Stimulated activated CD8-positive, alpha-beta memory T cell treated with anti-CD3 and anti-CD28 coated beads, Interleukin-15, amount 100 ng/mL, for 1 hour (primary cell): ENCODE data around the gene SERGEF.

ENCODE experiments used
- DNase-seq: peaks from one replicate; pipeline ENCODE4 v3.0.0-alpha.2; 2020; ENCODE audit warnings: low read depth

SERGEF gene

DNA sequence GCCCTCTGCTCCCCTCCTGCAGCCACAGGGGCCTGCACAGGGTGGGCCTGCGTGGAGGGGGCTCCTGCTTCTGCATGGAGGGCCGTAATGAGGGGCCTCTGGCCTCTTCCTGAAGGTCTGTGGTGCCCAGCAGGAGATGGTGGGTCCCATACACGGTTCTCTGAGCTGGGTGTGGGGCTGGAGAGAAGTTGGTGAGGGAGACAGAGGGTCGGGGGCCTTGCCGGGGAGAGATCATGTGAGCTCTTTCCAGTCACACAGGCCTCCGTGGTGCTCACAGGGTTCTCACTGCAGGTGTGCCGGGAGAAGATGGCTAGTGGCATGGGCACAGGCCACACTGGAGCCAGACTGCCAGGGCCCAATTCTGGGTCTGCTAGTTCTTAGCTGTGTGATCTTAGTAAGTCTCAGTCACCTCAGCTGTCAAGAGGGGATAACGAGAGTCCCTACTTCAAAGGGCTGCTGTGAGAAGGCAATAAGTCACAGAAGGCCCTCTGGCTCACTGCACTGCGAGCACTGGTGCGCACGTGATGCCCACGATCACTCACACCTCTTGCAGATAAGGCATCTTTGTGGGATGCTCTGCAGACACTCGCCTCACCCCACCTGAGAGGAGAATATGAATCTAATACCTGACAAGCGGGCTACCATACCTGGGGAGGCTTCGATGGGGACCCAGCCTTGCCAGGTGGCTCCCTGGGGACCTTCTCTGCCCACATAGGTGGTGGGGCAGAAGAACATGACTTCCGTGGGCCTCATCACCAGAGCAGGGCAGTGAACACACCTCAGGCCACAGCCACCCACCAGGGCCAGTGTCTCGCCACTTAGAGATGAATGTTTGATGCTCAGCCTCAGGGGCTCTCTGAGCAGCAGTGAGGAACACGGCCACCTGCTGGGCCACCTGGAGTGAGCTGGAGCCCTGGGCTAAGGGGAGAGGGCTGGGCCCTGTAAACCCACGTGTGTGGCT lies 263.8 kb downstream of the SERGEF start:
- no peak for DNase-seq

DNA sequence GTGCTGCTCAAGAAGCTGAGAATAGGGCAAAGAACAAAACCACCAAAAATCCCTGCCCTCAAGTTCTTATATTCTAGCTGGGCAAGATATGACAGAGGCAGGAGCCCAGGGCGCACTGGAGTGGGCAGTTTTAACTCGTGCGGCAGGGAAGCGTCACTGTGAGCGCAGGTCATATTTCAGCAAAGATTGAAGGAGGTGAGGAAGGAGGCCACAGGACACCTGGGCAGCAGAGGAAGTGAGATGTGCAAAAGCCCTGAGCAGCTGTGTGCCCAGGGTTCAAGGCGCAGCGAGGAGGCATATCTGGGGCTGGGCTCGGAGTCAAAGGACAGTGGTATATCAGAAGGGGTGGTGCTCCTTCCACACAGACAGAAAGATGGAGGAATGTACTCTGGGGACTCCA lies 264.8 kb downstream of the SERGEF start:
- DNase-seq: no peak

DNA sequence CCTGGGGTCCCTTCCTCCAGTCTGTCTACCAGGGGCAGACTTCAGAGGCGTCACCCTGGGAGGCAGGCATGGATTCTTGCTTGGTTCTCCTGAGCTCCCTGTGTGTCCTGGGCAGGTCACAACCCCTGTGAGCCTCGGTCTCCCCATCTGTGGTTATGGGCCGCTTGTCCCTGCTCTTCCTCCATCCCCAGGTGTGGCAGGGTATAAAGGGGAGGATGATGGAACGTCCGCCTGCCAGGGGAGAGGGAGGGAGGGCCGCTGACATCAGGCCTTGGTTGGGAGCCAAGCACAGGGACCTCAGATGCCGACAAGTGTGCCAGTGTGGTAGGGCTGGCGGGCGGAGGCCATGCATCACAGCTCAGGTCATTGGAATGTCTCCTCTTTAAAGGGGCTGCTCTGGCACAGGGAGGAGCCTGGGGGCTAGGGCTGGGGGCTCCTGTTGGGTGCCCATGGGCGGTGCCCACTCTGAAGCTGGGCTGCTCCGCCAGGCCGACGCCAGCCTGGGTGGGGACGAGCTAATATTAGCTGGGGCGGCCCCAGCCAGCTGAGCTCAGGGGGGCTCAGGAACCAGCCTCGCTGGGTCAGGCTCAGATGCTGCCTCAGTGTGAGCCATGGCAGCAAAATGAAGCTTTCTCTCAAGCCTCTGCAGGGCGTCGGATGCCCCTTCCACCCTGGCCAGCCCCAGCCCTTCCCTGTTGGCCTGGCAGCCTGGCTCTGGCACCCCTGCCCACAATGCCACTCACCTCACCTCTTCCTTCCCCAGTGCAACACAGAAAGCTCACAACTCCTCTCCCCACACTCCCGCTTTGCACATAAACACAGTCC lies 265.5 kb downstream of the SERGEF start:
- DNase-seq: no peak

DNA sequence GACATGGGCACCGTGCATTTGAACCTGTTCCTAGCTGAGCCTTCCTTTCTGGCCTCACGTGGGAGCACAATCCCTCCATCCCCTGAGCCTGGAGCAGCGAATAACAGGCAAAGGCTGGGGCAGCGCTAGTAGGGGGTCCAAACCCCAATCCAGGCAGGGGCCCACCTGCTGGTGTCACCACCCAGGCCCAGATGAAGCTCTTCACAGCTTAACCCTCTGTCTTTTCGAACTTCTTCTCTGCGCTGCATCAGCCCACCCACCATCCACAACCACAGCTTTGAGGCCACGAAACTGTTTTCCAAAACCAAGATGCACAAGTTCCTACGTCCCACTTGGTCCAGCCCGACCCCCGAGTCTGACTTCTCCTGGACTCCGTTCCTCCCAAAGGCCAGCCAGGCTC lies 266.8 kb downstream of the SERGEF start:
- DNase-seq: no peak

DNA sequence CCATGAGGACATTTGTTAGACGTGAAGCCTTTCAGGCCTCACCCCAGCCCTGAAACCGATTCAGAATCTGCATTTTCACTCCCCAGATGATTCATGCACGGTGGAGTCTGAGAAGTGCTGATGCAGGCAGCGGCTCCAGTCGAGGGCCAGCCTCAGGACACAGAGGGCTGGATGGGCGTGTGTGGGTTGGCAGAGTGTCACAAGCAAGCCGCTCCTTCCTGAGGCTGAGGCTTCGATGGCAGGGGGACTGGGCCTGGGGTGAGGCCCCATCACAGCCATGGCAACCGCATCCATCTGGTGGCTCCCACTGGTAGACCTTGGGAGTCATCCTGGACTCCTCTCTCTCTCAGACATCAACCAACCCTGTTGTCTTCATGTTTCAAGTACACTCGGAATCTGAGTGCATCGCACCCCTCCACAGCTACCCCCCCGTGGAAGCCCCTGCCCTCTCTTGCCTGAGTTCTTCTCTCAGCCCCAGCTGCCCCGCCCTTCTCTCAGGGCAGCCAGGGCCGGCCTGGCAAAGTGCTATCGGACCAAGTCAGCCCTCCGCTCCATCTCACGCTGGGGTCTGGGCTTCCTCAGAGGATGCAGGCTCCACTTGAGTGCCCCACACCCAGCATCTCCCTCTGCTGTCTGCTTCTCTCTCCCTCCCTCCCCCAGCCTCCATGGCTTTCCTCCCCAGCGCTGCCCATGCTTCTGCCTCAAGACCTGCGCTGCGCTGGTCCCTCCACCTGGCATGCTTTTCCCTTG lies 267.6 kb downstream of the SERGEF start:
- DNase-seq: no peak

DNA sequence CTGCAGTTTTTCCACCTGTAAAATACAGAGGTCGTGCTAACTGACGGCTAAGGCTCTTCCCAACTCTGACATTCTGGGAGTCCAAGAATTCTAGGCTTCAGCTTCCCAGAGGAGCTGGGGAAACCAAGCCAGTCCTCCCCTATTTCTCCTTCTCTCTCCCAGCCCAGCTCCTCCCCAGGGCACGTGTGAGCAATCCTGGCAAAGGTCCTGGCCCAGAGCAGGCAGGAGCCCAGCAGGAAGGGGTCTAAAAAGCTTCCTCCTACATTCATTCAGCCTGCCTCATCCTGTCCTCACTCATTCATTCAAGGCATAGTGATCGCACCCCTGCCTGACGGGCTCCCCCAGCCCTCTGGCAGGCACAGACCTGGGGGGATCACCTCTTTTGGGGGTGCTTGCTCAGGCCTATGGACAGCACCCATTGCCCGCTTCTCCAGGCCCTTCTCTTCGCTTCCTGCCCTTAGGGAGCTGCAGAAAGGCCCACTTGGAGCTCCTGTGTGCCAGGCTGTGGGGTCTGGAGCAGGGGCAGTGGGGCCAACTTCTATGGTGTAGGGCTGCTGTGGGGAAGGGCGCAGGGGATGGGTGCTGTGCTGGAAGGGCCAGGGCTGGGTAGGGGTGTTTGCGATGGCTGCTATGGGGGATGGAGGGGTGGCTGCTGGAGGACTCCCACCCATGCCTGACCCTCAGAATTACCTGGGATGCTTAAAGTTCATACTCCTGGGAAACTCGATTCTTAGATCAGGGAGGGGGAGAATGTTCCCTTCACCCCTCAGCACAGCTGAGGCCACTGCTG lies 268.5 kb downstream of the SERGEF start:
- DNase-seq: no peak

DNA sequence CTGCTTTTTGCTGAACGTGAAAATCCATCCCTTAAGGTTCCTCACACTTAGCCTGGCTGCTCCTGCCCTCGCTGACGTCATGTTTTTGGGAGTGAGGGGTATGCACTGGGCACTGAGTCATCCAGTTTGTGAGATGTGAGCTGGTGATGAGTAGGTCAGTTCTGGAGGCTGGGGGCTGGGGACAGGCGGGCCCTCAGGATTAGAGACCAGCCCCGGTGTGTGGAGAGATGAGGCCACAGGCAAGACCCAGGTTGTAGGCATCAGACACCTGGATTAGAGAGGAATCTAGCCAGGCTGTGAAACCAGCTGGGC lies 269.1 kb downstream of the SERGEF start:
- no peak for DNase-seq

DNA sequence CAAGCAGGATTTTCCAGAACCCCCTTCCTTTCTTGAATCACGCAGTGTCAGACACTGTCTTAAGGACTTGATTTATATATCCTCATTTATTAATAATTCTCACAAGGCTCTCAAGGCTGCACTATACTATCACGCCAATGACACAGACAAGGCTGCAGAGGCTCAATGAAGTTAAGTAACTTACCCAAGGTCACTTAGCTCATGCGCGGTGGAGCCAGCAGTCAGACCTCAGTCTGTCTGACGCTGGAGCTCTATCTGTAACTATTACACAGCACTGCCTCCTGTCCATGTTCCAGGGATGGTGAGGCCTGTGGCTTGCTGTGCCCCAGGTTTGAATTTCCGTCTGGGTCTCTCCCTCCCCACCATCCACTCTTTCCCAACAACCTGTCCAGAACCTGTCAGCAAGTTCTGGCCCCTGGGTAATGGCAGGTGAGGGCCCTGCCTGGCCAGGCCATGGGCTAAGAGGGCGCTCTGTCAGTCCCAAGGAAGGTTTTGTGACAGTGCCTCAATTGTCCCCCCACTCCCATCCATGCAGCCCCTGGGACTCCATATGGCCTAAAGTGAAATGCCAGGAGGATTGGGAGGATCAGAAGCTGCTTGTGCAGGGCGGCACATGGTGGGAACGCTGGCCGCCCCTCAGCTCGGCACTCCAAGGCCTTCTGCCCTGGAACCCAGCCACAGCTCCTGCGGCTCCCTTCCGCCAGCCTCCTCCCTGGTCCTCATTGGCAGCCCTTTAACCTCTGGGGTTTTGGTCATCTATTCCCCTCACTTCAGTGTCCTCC lies 269.6 kb downstream of the SERGEF start:
- DNase-seq: no peak

DNA sequence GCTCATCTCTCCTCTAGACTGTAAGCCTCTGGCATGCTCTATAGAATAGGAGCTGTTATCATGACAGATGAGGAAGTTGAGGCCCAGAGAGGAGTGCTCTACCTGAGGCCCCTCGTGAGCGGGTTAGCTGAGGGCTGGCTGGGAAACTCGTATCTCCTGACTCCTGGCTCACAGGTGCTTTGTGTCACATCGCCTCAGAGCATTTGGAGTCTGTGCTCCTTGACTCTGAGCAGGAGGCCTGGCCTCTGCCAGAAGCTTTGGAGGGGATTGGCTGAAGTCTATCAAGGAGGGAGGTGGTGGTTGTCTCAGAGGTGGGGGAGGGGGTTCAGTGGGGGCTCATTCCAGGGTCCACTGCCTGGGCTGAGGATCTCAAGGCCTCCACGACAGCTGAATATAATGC lies 270.8 kb downstream of the SERGEF start:
- no peak for DNase-seq

DNA sequence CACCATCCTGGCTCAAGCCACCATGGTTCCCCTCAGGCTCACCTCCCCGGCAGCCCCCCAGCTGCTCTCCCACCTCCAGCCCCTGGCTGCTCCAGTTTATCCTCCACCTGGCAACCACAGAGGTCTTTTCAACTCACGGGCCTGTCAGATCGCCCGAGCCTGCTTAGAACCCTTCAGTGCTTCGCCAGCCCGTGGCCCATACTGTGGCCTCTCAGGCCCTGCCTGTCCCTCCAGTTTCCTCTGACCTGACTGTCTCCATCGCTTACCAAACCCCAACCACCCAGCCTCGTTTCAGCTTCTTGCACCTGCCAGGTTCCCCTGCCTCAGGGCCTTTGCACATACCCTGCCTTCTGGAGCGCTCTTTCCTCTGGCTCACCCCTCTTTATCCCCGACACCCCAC lies 271.4 kb downstream of the SERGEF start:
- DNase-seq: no peak

DNA sequence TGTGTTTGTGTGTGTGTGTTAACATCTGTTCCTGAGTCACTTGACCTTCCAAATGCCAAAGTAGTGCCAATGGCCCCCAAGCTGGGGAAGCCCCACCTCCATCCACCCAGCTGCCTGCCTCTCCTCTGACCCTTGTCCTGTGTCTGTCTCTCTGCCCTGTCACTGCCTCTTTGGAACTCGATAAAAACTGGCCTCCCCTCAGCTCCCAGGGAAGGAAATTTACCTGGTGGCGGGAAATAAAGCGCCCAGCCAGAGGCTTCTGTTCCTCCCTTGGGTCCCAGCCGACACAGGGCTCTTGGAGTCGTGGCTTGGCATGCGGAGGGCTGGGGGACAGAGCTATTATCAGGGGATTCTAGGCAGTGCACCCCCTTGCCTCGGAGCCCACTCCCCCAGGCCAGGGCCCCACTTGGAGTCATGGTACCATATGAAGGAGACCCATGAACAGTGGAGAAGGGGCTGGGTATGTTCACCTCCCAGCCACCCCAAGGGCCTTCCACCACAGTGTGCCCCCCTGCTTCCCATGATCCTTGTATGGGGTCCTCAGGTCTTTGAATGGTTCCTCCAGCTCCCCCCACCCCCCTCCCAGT lies 272.1 kb downstream of the SERGEF start:
- no peak for DNase-seq

DNA sequence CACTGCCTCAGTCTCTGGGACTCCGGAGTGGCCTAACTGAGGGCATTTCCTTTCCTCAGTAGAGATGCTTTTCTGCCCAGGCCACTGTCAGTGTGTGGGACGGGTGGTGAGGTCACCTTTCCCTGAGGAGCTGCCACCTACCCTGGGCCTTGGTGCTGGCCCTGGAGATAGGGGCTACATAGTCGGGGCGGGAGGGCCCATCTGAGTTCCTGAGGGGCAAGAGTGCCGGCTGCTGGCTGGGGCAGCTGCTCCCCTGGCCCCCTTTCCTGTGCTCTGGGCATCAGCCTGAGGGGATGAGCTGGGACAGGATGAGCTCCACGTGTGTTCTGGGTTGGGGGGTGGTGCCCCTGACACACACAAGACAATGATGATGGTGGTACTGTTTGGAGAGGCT lies 272.9 kb downstream of the SERGEF start:
- no peak for DNase-seq

DNA sequence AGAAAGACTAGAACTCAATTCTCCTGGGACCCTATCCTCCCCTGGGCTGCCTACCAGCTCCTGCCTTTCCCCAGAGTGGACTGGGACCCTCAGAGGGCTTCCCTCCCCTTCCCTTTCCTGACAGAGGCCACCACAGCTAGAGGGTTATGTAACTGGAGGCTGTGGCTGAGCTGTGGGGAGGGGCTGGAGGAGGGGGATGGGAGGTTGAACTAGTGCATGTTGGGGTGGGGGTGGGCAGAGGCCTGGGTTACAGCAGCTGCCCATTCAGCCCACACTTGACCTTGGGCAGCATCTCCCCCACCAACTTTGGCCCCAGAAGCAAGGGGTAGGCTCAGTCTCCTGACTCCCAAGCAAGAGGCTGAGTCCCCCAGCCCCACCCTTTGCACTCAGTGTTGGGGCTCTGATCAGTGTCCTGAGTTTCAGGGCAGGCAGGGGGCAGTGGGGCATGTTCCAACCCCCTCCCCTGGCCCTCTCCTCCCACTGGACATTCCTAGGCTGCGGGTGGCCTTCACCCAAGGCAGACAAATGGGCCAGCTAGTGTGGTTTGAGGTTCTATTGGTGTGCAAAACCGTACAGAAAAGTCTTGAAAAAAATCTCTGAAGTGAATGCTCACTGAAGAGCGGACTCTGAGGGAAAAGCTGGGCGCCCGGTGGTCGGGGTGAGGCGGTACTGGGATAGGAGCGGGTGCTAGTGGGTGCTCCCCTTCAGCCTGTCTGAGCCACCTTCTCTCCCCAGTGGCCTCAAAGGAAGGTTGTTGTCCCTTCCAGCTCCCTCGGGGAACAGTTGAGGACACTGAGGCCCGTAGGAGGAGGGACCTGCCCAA lies 274.5 kb downstream of the SERGEF start:
- no peak for DNase-seq
